MCF 10A (cell line): Measurements from ENCODE around the gene PRRT1. TPM values are rescaled to one million over a fixed set of nuclear protein-coding genes. Genes with fewer than 3 reads are reported as not detected.
"Not testable (repeated sequence)": the region's sequence is repeated elsewhere in the genome, so short reads cannot be mapped to it uniquely, and the experiment has no call there.

Experiments
- BruUV-seq: library from RNA; stranded (reverse); fragments of 400-500 nt; replicated peaks from 2 replicates; lab custom pipeline; 2021; lab: Mats Ljungman, UMichigan
- CTCF ChIA-PET: fragments of 300-600 bp; sonication (Branson Sonifier 250); formaldehyde crosslinking; extraction: SDS; loops from one replicate; lab custom pipeline; 2021; ENCODE audit warnings: antibody characterized with exemption, inconsistent platforms; lab: Yijun Ruan, JAX
- POLR2A ChIA-PET: fragments of 300-600, 350-650 bp; sonication (Branson Sonifier 250); formaldehyde crosslinking; extraction: SDS; loops from one replicate; lab custom pipeline; 2020; ENCODE audit warnings: antibody characterized with exemption, inconsistent platforms; lab: Yijun Ruan, JAX
- DNase-seq: peaks from one replicate; pipeline ENCODE4 v3.0.0-alpha.2; 2018; ENCODE audit not compliant: unreplicated experiment
- H3K27ac Mint-ChIP-seq: one replicate; pipeline ENCODE4 v1.8.0; 2022; ENCODE audit warnings: mild to moderate bottlenecking, low read depth, mixed read lengths; ENCODE audit not compliant: unreplicated experiment
- H3K27me3 Mint-ChIP-seq: one replicate; pipeline ENCODE4 v1.8.0; 2022; ENCODE audit warnings: mixed read lengths; ENCODE audit not compliant: insufficient read depth, unreplicated experiment
- H3K36me3 Mint-ChIP-seq: one replicate; pipeline ENCODE4 v1.8.0; 2022; ENCODE audit warnings: mild to moderate bottlenecking, moderate library complexity, mixed read lengths; ENCODE audit not compliant: insufficient read depth, unreplicated experiment
- H3K4me1 Mint-ChIP-seq: one replicate; pipeline ENCODE4 v1.8.0; 2022; ENCODE audit warnings: mixed read lengths; ENCODE audit not compliant: insufficient read depth, unreplicated experiment
- H3K4me3 Mint-ChIP-seq: one replicate; pipeline ENCODE4 v1.8.0; 2022; ENCODE audit warnings: mild to moderate bottlenecking, moderate library complexity, mixed read lengths; ENCODE audit not compliant: unreplicated experiment
- H3K9me3 Mint-ChIP-seq: one replicate; pipeline ENCODE4 v1.8.0; 2022; ENCODE audit warnings: mixed read lengths; ENCODE audit not compliant: unreplicated experiment
- CTCF ChIP-seq: fragments of 200-600 bp; IDR thresholded peaks from one replicate; pipeline ENCODE4 v1.8.0; 2022; ENCODE audit warnings: antibody characterized with exemption, mild to moderate bottlenecking; ENCODE audit not compliant: unreplicated experiment
- intact Hi-C: fragments of 100-400 bp; cut with micrococcal nuclease; formaldehyde crosslinking; loops from 2 replicates; pipeline ENCODE4 v1.14.1; 2022
- total RNA-seq: library from RNA; stranded (reverse); gene quantifications from 2 replicates; pipeline ENCODE4 v1.2.3, GENCODE V29; 2022

Gene PRRT1
- total RNA-seq, 1 experiment from 2014 or later: 0.19 TPM

DNA sequence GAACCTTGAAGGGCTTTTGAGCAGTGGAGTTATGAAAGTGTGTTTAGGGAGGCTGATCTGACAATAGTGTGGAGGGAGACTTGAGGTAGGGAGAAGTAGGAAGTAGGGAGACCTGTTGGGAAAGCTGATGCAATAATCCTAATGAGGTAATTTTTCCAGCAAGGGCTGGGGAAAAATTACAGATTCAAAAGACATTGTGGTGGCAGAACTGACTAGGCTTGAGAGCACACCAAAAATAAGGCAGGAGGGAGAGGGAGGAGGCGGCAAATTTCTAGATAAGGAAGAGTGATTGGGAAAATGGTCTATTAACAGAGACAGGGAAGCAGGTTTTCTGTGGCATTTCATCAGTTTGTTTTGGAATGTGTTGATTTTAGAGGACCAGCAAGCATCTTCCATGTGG is 5.5 kb downstream of the PRRT1 start:
- ChIA-PET POLR2A (interaction anchor here (0.6 to 1.7 kb wide), 6 partner anchors 10 to 196 kb away, joined by 3 to 10 read pairs (median 3); partner anchors contain the start of gene FKBPL), CTCF (interaction anchor here (0.5 to 2.2 kb wide), 5 partner anchors 8 to 715 kb away, joined by 3 to 6 read pairs (median 3); no protein-coding TSS in a partner anchor)
- no peak overlapping the region for H3K27ac Mint-ChIP-seq
- no peak for TF ChIP-seq CTCF
- intact Hi-C loops: no loop called here
- H3K9me3 Mint-ChIP-seq: no peaks in the 10 kb centered on the region
- H3K4me3 Mint-ChIP-seq: no peak overlapping the region
- peaks cover 12% of the 10 kb centered on the region for H3K4me1 Mint-ChIP-seq
- no peaks in the 10 kb centered on the region for H3K36me3 Mint-ChIP-seq
- H3K27me3 Mint-ChIP-seq: no peaks in the 10 kb centered on the region
- BruUV-seq: no TSS peak
- DNase-seq: no peak

DNA sequence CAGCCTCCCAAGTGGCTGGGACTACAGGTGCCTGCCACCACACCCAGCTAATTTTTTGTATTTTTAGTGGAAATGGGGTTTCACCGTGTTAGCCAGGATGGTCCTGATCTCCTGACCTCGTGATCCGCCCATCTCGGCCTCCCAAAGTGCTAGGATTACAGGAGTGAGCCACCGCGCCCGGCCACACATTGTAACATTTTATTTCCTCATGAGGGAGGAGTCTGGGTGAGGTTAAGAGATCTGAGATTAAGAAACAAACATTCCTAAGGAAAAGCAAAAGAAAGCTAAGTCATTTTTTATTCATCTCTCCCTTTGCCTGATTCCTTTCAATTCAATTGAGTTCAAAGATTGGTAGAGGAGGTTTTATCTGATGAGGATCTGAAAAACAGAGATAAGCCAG is 7.5 kb downstream of the PRRT1 start:
- ChIA-PET POLR2A (interaction anchor here (1.0 kb wide), 1 partner anchor 14 kb away, joined by 3 read pairs; the partner anchor contains the start of gene FKBPL), CTCF (interaction anchor here (0.7 to 1.5 kb wide), 2 partner anchors 25 to 96 kb away, joined by 3 to 5 read pairs; no protein-coding TSS in a partner anchor)
- H3K4me3 Mint-ChIP-seq, H3K36me3 Mint-ChIP-seq, H3K27ac Mint-ChIP-seq, intact Hi-C loops, H3K27me3 Mint-ChIP-seq, BruUV-seq, H3K9me3 Mint-ChIP-seq, DNase-seq, H3K4me1 Mint-ChIP-seq: not testable (repeated sequence)

- intact Hi-C loops: no loop called here
- ChIA-PET CTCF (interaction anchor here (0.6 to 0.8 kb wide), 3 partner anchors 20 to 1216 kb away, joined by 3 to 4 read pairs (median 3); no protein-coding TSS in a partner anchor), POLR2A (interaction anchor here (0.8 to 1.2 kb wide), 2 partner anchors 13 to 170 kb away, joined by 3 read pairs; no protein-coding TSS in a partner anchor)
- Mint-ChIP-seq H3K4me1 (no peaks in the 10 kb centered on the region), H3K4me3 (no peak overlapping the region), H3K27me3 (peaks cover 11% of the 10 kb centered on the region), H3K36me3 (peaks cover under 1% of the 10 kb centered on the region), H3K27ac (no peak overlapping the region), H3K9me3 (no peaks in the 10 kb centered on the region)
- TF ChIP-seq CTCF: no peak
- no TSS peak for BruUV-seq
- no peak for DNase-seq
These were observed 11.2 kb downstream of the PRRT1 start for GRCh38 chr6:32140420-32141046.

DNA sequence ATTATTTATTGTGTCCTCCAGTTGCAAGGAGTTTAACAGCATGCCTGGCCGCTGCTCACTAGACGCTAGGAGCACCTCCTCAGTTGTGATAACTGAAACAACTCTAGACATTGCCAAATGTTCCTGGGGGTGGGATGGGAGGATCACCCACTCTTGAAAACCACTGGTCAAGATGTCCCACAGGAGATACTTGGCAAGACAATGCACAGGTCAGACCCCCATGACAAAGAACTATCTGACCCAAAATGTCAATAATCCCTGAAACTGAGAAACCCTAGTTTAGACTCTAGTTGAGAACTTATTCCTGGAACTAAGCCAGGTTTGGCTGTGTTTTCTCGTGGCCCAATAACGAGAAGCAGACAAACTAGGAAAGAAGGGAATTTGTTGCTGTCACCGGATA is 12.1 kb downstream of the PRRT1 start:
- H3K27ac Mint-ChIP-seq: no peak overlapping the region
- no peak overlapping the region for H3K4me3 Mint-ChIP-seq
- H3K27me3 Mint-ChIP-seq: peaks cover 11% of the 10 kb centered on the region
- CTCF ChIA-PET: interaction anchor here (0.6 to 0.8 kb wide), 4 partner anchors 21 to 1153 kb away, joined by 3 to 5 read pairs (median 4); no protein-coding TSS in a partner anchor
- H3K9me3 Mint-ChIP-seq: no peaks in the 10 kb centered on the region
- POLR2A ChIA-PET: no interaction called here
- no TSS peak for BruUV-seq
- no peaks in the 10 kb centered on the region for H3K4me1 Mint-ChIP-seq
- TF ChIP-seq CTCF: no peak
- DNase-seq: no peak
- intact Hi-C loops: no loop called here
- peaks cover 5% of the 10 kb centered on the region for H3K36me3 Mint-ChIP-seq
